Measurements from ENCODE around the gene SLC17A2. TPM values are rescaled to one million over a fixed set of nuclear protein-coding genes. Genes with fewer than 3 reads are reported as not detected.

Gene SLC17A2
- total RNA-seq, 1 experiment from 2014 or later = not detected

DNA sequence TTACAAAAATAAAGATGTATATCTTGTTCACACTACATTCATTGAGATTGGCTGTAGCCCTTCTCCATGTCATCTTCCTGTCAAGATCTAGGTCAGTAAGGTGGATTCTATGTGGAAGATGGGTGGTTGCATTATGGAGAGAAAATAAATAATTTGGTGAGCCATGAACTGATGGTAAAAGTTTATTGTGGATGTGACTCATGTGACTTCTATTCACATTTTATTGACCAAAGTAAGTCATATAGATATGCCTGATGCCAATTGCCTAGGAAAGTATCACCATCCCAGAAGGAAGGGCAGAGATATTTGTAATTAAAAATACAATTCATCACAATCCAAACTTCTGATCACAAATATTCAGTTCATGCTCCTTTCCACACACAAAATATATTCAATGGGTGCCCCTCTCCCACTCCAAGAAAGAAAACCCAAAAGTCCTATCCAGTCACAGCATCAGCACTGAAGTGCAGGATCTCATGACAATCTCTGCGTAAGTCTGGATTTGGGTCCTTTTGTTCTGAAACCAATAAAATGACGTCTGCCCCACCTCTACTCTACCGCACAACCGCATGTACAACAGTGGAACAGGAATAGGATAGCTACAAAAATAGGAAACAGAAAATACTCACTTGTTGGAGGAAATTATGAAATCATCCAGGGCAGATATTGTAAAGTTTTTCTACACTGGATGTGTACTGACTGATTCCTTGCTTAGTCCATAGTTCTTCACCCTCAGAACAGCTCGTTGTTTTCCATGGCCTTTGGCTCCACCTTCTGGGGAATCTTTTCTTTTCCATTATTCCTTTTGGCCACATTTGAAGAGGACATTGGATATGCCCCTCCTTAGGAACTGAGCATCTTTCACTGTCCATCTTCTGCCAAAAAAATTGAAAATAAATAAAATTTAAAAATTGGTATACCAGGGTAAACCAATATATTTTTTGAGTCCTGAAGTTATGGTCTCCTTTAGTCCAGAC lies 40.3 kb downstream of the SLC17A2 start:
- Histone ChIP-seq H3K4me2 (no peak overlapping the region), H3K79me2 (ENCODE audit: low read depth) (no peaks in the 10 kb centered on the region), H3K9me2 (ENCODE audit: insufficient read depth) (no peaks in the 10 kb centered on the region), H3K4me3 (no peak overlapping the region), H3K9me3 (ENCODE audit: insufficient read depth, low read depth) (0 out of 2 replicates have a peak, but pooled peaks cover 2% of the 10 kb centered on the region), H3K4me1 (replicated peaks; ENCODE audit: insufficient read depth) (no peaks in the 10 kb centered on the region), H3K27ac (no peak overlapping the region), H3K27me3 (ENCODE audit: insufficient read depth, low read depth) (no peaks in the 10 kb centered on the region), H2AFZ (no peak overlapping the region), H3F3A (ENCODE audit: insufficient read depth, low read depth) (no peaks in the 10 kb centered on the region), H4K20me1 (ENCODE audit: insufficient read depth) (no peaks in the 10 kb centered on the region), H3K36me3 (ENCODE audit: low read depth) (no peaks in the 10 kb centered on the region)
- ChIA-PET POLR2A (ENCODE audit: unreplicated experiment) (interaction anchor here (0.5 to 0.6 kb wide), 2 partner anchors 62 to 299 kb away, joined by 3 to 9 read pairs; no protein-coding TSS in a partner anchor), CTCF (interaction anchor here (0.7 to 1.0 kb wide), 2 partner anchors 8 to 172 kb away, joined by 3 to 4 read pairs; no protein-coding TSS in a partner anchor)
- intact Hi-C loops (cut with micrococcal nuclease; ENCODE audit: unreplicated experiment) = loop anchor here (1.0 to 2.0 kb wide), 6 partner anchors 113 to 667 kb away; no protein-coding TSS in a partner anchor
- DNase-seq = peak; percentile 42
- no TSS peak for BruUV-seq (replicated peaks)
- no peak for TF ChIP-seq EZH2 (IDR thresholded peaks at IDR 0.05; ENCODE audit: low read depth)
- TF ChIP-seq, protein P1, sequence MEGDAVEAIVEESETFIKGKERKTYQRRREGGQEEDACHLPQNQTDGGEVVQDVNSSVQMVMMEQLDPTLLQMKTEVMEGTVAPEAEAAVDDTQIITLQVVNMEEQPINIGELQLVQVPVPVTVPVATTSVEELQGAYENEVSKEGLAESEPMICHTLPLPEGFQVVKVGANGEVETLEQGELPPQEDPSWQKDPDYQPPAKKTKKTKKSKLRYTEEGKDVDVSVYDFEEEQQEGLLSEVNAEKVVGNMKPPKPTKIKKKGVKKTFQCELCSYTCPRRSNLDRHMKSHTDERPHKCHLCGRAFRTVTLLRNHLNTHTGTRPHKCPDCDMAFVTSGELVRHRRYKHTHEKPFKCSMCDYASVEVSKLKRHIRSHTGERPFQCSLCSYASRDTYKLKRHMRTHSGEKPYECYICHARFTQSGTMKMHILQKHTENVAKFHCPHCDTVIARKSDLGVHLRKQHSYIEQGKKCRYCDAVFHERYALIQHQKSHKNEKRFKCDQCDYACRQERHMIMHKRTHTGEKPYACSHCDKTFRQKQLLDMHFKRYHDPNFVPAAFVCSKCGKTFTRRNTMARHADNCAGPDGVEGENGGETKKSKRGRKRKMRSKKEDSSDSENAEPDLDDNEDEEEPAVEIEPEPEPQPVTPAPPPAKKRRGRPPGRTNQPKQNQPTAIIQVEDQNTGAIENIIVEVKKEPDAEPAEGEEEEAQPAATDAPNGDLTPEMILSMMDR (conservative IDR thresholded peaks at IDR 0.05) = peak; percentile 72

DNA sequence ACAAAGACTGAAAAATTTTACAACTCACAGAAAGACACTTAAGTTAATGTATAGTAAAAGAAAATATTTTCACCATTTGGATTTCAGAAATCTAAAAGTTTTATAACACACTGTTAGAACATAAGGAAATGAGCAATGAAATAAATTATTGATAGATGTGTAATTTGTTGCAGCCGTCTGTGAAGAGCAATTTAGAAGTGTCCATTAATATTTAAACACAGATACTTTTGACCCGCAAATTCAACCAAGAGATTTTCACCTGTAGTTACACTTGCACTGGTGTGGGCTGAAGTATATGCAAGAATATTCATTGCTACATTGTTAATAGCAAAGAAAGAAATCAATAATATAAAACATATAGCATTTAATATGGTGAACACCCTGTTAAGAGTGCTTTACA lies 41.9 kb downstream of the SLC17A2 start:
- Histone ChIP-seq H3K4me1 (replicated peaks; ENCODE audit: insufficient read depth) (peaks cover 10% of the 10 kb centered on the region), H3F3A (ENCODE audit: insufficient read depth, low read depth) (peaks cover 6% of the 10 kb centered on the region; the same call in 1 of the 2 replicates), H3K4me2 (no peak overlapping the region), H3K9me2 (ENCODE audit: insufficient read depth) (no peaks in the 10 kb centered on the region), H3K4me3 (no peak overlapping the region), H4K20me1 (ENCODE audit: insufficient read depth) (no peaks in the 10 kb centered on the region), H3K79me2 (ENCODE audit: low read depth) (no peaks in the 10 kb centered on the region), H2AFZ (no peak overlapping the region), H3K36me3 (ENCODE audit: low read depth) (no peaks in the 10 kb centered on the region), H3K27me3 (ENCODE audit: insufficient read depth, low read depth) (no peaks in the 10 kb centered on the region), H3K27ac (no peak overlapping the region), H3K9me3 (ENCODE audit: insufficient read depth, low read depth) (0 out of 2 replicates have a peak, but pooled peaks cover 2% of the 10 kb centered on the region)
- intact Hi-C loops (cut with micrococcal nuclease; ENCODE audit: unreplicated experiment) = no loop called here
- ChIA-PET POLR2A (ENCODE audit: unreplicated experiment) (interaction anchor here (0.6 kb wide), 1 partner anchor 803 kb away, joined by 8 read pairs; no protein-coding TSS in a partner anchor), CTCF (interaction anchor here (0.5 kb wide), 1 partner anchor 1455 kb away, joined by 5 read pairs; no protein-coding TSS in a partner anchor)
- TF ChIP-seq EZH2 (IDR thresholded peaks at IDR 0.05; ENCODE audit: low read depth) = no peak
- TF ChIP-seq, protein P1 (conservative IDR thresholded peaks at IDR 0.05) = no peak
- no peak for DNase-seq
- no TSS peak for BruUV-seq (replicated peaks)

DNA sequence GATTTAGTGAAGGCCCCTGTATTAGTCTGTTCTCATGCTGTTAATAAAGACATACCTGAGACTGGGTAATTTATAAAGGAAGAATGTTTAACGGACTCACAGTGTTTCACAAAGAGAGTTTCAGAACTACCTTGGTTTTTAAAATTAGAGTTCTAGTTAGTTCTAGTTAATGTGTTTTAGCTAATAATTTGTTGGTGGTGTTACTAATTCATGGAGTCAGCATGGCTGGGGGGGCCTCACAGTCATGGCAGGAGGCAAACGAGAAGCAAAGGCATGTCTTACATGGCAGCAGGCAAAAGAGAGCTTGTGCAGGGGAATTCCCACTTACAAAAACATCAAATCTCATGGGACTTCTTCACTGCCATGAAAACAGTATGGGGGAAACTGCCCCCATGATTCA lies 44.4 kb downstream of the SLC17A2 start:
- CTCF ChIA-PET = interaction anchor here (0.6 kb wide), 1 partner anchor 10 kb away, joined by 3 read pairs; no protein-coding TSS in a partner anchor
- intact Hi-C loops (cut with micrococcal nuclease; ENCODE audit: unreplicated experiment) = no loop called here

More for the DNA sequence above, 44.4 kb downstream of the SLC17A2 start:
- TF ChIP-seq EZH2 (IDR thresholded peaks at IDR 0.05; ENCODE audit: low read depth) = no peak
- TF ChIP-seq, protein P1 (conservative IDR thresholded peaks at IDR 0.05) = no peak
- Histone ChIP-seq H3K79me2 (ENCODE audit: low read depth) (no peaks in the 10 kb centered on the region), H4K20me1 (ENCODE audit: insufficient read depth) (no peaks in the 10 kb centered on the region), H3K36me3 (ENCODE audit: low read depth) (no peaks in the 10 kb centered on the region), H3K9me3 (ENCODE audit: insufficient read depth, low read depth) (0 out of 2 replicates have a peak, but pooled peaks cover 2% of the 10 kb centered on the region), H3F3A (ENCODE audit: insufficient read depth, low read depth) (peaks cover 8% of the 10 kb centered on the region; the same call in 1 of the 2 replicates), H3K27ac (no peak overlapping the region), H3K4me1 (replicated peaks; ENCODE audit: insufficient read depth) (peaks cover 12% of the 10 kb centered on the region), H3K27me3 (ENCODE audit: insufficient read depth, low read depth) (no peaks in the 10 kb centered on the region), H2AFZ (no peak overlapping the region), H3K9me2 (ENCODE audit: insufficient read depth) (no peaks in the 10 kb centered on the region), H3K4me3 (no peak overlapping the region), H3K4me2 (no peak overlapping the region)
- DNase-seq = no peak
- POLR2A ChIA-PET (ENCODE audit: unreplicated experiment) = interaction anchor here (0.6 kb wide), 1 partner anchor 135 kb away, joined by 4 read pairs; a partner anchor contains a TSS
- BruUV-seq (replicated peaks) = no TSS peak

Measured in PC-9 (cell line).